ENCODE data around the gene NEDD4. TPM values are rescaled to one million over a fixed set of nuclear protein-coding genes. Genes with fewer than 3 reads are reported as not detected.
"Not testable (repeated sequence)": the region's sequence is repeated elsewhere in the genome, so short reads cannot be mapped to it uniquely, and the experiment has no call there.

NEDD4 gene
- polyA plus RNA-seq, 2 of the 4 experiments (the other 2 are of a cell fraction) = 56.4 to 78.8 TPM

- WGBS (ENCODE audit: missing lambda C conversion rate) = 86% methylated on average over 6 of the region's 6 CpGs
- ChIA-PET CTCF (interaction anchor here (0.7 to 1.8 kb wide), 4 partner anchors 20 to 134 kb away, joined by 3 to 4 read pairs (median 4); no protein-coding TSS in a partner anchor), POLR2A (no interaction called here)
- peaks cover 5% of the 10 kb centered on the region; the same call in 1 of the 3 replicates for H3K4me1 ChIP-seq
- DNase-seq (ENCODE audit: low read depth in 1 of 2, low spot score in 1 of 2) (no peak), FAIRE-seq (no peak), ATAC-seq (no peak)
- no peak for TF ChIP-seq FOSB (CRISPR knock-in tag; IDR thresholded peaks at IDR 0.05)
- TF ChIP-seq ZFP36 (IDR thresholded peaks at IDR 0.05; ENCODE audit: borderline replicate concordance, partially characterized antibody) = no peak
- TF ChIP-seq RNF2 (IDR thresholded peaks at IDR 0.05; ENCODE audit: borderline replicate concordance, low read depth) = no peak
- TF ChIP-seq EHF (CRISPR knock-in tag; IDR thresholded peaks at IDR 0.05) = no peak
- TF ChIP-seq, protein P1, sequence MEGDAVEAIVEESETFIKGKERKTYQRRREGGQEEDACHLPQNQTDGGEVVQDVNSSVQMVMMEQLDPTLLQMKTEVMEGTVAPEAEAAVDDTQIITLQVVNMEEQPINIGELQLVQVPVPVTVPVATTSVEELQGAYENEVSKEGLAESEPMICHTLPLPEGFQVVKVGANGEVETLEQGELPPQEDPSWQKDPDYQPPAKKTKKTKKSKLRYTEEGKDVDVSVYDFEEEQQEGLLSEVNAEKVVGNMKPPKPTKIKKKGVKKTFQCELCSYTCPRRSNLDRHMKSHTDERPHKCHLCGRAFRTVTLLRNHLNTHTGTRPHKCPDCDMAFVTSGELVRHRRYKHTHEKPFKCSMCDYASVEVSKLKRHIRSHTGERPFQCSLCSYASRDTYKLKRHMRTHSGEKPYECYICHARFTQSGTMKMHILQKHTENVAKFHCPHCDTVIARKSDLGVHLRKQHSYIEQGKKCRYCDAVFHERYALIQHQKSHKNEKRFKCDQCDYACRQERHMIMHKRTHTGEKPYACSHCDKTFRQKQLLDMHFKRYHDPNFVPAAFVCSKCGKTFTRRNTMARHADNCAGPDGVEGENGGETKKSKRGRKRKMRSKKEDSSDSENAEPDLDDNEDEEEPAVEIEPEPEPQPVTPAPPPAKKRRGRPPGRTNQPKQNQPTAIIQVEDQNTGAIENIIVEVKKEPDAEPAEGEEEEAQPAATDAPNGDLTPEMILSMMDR (IDR thresholded peaks at IDR 0.05) = no peak
- TF ChIP-seq HOXA7 (CRISPR knock-in tag; IDR thresholded peaks at IDR 0.05) = no peak
- no peak overlapping the region for H3K4me2 ChIP-seq
- no peak overlapping the region for H3K4me3 ChIP-seq
- H3K27ac ChIP-seq = no peak overlapping the region
- H3K9me3 ChIP-seq = no peaks in the 10 kb centered on the region
Observed at GRCh38 chr15:56031836-56032235, 38.4 kb upstream of the NEDD4 start.

DNA sequence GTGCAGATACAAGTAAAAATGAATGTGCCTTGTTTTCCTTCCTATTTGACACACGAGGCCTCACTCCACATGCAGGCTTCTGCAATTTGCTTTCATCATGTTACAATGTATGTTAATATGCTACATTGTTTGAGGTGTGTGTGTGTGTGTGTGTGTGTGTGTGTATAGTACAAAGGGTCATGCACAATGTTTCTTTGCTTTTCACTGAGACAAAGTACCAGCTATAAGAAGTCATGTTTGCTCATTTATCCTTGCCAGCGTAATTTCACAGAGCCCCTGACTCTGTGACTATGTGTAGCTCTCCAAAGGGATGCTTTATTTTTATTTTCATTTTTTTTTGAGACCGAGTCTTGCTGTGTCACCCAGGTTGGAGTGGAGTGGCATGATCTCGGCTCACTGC lies 38.0 kb upstream of the NEDD4 start:
- POLR2A ChIA-PET = interaction anchor here (1.8 kb wide), 1 partner anchor 9 kb away, joined by 5 read pairs; no protein-coding TSS in a partner anchor

DNA sequence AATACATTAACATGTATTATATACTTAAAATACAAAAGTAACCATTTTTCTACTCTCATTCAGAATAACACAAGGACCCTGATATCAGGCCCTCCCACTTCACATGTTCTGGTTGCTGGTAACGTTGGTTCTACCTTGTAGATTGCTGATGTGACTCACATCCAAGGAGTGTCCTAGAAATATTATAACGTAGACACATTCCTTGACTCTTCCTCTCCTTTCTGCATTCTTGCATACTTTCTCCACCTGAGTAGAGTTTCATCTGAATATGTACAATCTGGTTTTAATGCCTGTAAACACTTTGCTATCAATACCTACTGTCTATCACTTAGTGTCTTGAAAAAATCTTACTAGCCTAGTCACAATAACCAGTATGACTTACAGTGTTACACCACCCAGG lies 35.0 kb upstream of the NEDD4 start:
- Histone ChIP-seq H3K9me3 (no peaks in the 10 kb centered on the region), H3K4me2 (no peak overlapping the region), H3K27ac (no peak overlapping the region), H3K4me1 (peaks cover 5% of the 10 kb centered on the region; the same call in 1 of the 3 replicates), H3K4me3 (no peak overlapping the region)
- TF ChIP-seq CHD4 (IDR thresholded peaks at IDR 0.05; ENCODE audit: borderline replicate concordance) = no peak
- TF ChIP-seq, protein P2, sequence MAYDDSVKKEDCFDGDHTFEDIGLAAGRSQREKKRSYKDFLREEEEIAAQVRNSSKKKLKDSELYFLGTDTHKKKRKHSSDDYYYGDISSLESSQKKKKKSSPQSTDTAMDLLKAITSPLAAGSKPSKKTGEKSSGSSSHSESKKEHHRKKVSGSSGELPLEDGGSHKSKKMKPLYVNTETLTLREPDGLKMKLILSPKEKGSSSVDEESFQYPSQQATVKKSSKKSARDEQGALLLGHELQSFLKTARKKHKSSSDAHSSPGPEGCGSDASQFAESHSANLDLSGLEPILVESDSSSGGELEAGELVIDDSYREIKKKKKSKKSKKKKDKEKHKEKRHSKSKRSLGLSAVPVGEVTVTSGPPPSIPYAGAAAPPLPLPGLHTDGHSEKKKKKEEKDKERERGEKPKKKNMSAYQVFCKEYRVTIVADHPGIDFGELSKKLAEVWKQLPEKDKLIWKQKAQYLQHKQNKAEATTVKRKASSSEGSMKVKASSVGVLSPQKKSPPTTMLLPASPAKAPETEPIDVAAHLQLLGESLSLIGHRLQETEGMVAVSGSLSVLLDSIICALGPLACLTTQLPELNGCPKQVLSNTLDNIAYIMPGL (CRISPR knock-in tag; IDR thresholded peaks at IDR 0.05; ENCODE audit: borderline replicate concordance) = no peak
- no peak for TF ChIP-seq CBX2 (IDR thresholded peaks at IDR 0.05; ENCODE audit: borderline replicate concordance, low read depth)
- no peak for TF ChIP-seq JUN (IDR thresholded peaks at IDR 0.05)
- TF ChIP-seq CHD2 (IDR thresholded peaks at IDR 0.05; ENCODE audit: low read length, partially characterized antibody) = no peak
- TF ChIP-seq KDM1A (IDR thresholded peaks at IDR 0.05; ENCODE audit: low read depth) = no peak
- POLR2A ChIA-PET = no interaction called here
- FAIRE-seq = peak; percentile 43
- ATAC-seq = 0 out of 6 replicates have a peak, but pooled peaks have one; percentile 13 to 32
- DNase-seq (ENCODE audit: low read depth in 1 of 2, low spot score in 1 of 2) = no peak
- CTCF ChIA-PET = interaction anchor here (1.1 to 3.8 kb wide), 3 partner anchors 9 to 26 kb away, joined by 3 to 11 read pairs (median 9); no protein-coding TSS in a partner anchor
- WGBS (ENCODE audit: missing lambda C conversion rate) = 31% methylated on average over 2 of the region's 2 CpGs

More for the DNA sequence above, 38.0 kb upstream of the NEDD4 start:
- CTCF ChIA-PET = interaction anchor here (0.7 to 1.8 kb wide), 4 partner anchors 20 to 134 kb away, joined by 3 to 4 read pairs (median 4); no protein-coding TSS in a partner anchor
- TF ChIP-seq, protein P3, sequence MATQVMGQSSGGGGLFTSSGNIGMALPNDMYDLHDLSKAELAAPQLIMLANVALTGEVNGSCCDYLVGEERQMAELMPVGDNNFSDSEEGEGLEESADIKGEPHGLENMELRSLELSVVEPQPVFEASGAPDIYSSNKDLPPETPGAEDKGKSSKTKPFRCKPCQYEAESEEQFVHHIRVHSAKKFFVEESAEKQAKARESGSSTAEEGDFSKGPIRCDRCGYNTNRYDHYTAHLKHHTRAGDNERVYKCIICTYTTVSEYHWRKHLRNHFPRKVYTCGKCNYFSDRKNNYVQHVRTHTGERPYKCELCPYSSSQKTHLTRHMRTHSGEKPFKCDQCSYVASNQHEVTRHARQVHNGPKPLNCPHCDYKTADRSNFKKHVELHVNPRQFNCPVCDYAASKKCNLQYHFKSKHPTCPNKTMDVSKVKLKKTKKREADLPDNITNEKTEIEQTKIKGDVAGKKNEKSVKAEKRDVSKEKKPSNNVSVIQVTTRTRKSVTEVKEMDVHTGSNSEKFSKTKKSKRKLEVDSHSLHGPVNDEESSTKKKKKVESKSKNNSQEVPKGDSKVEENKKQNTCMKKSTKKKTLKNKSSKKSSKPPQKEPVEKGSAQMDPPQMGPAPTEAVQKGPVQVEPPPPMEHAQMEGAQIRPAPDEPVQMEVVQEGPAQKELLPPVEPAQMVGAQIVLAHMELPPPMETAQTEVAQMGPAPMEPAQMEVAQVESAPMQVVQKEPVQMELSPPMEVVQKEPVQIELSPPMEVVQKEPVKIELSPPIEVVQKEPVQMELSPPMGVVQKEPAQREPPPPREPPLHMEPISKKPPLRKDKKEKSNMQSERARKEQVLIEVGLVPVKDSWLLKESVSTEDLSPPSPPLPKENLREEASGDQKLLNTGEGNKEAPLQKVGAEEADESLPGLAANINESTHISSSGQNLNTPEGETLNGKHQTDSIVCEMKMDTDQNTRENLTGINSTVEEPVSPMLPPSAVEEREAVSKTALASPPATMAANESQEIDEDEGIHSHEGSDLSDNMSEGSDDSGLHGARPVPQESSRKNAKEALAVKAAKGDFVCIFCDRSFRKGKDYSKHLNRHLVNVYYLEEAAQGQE (IDR thresholded peaks at IDR 0.05) = no peak
- TF ChIP-seq SMC3 (IDR thresholded peaks at IDR 0.05) = no peak
- TF ChIP-seq JUNB (IDR thresholded peaks at IDR 0.05) = no peak
- no peak for TF ChIP-seq EHF (CRISPR knock-in tag; IDR thresholded peaks at IDR 0.05)
- TF ChIP-seq NPAS2 (CRISPR knock-in tag; IDR thresholded peaks at IDR 0.05; ENCODE audit: borderline replicate concordance) = no peak
- TF ChIP-seq, protein P4, sequence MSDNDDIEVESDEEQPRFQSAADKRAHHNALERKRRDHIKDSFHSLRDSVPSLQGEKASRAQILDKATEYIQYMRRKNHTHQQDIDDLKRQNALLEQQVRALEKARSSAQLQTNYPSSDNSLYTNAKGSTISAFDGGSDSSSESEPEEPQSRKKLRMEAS (IDR thresholded peaks at IDR 0.05) = no peak
- TF ChIP-seq TP53 (CRISPR knock-in tag; IDR thresholded peaks at IDR 0.05) = no peak
- no peak for TF ChIP-seq RARB (CRISPR knock-in tag; IDR thresholded peaks at IDR 0.05)
- TF ChIP-seq FOSL2 (IDR thresholded peaks at IDR 0.05) = no peak
- no peak for TF ChIP-seq FOSL2 (CRISPR knock-in tag; IDR thresholded peaks at IDR 0.05)
- no peak for TF ChIP-seq E2F6 (IDR thresholded peaks at IDR 0.05; ENCODE audit: borderline replicate concordance, low read depth)
- no peak for TF ChIP-seq HOXB13 (CRISPR knock-in tag; IDR thresholded peaks at IDR 0.05; ENCODE audit: low read depth)
- TF ChIP-seq CBX2 (IDR thresholded peaks at IDR 0.05; ENCODE audit: borderline replicate concordance, low read depth) = no peak
- Histone ChIP-seq H3K4me2 (no peak overlapping the region), H3K27ac (no peak overlapping the region), H3K4me1 (peaks cover 5% of the 10 kb centered on the region; the same call in 1 of the 3 replicates), H3K4me3 (no peak overlapping the region), H3K9me3 (no peaks in the 10 kb centered on the region)
- DNase-seq (ENCODE audit: low read depth in 1 of 2, low spot score in 1 of 2) = no peak
- 73% methylated on average over 4 of the region's 4 CpGs for WGBS (ENCODE audit: missing lambda C conversion rate)
- ATAC-seq = no peak
- no peak for FAIRE-seq

DNA sequence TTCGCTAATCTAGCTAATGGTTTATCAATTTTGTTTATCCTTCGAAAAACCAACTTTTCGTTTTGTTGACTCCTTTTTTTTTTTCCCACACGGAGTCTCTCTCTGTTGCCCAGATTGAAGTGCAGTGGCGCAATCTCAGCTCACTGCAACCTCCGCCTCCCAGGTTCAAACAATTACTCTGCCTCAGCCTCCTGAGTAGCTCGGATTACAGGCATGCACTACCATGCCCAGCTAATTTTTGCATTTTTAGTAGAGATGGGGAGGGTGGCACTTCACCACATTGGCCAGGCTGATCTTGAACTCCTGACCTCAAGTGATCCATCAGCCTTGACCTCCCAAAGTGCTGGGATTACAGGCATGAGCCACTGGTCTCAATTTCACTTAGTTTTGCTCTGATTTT lies 29.7 kb upstream of the NEDD4 start:
- POLR2A ChIA-PET; H3K27ac ChIP-seq; H3K4me2 ChIP-seq; H3K4me1 ChIP-seq; FAIRE-seq; ATAC-seq; H3K4me3 ChIP-seq; DNase-seq (ENCODE audit: low read depth in 1 of 2, low spot score in 1 of 2); H3K9me3 ChIP-seq: not testable (repeated sequence)
- 70% methylated on average over 7 of the region's 7 CpGs for WGBS (ENCODE audit: missing lambda C conversion rate)
- CTCF ChIA-PET = interaction anchor here (1.0 to 2.1 kb wide), 4 partner anchors 29 to 33 kb away, joined by 3 to 8 read pairs (median 4); no protein-coding TSS in a partner anchor

Data from A549 (cell line).